Heart right ventricle (tissue), 16 donors: ENCODE measurements around the gene RIMBP2. TPM values are rescaled to one million over a fixed set of nuclear protein-coding genes. Genes with fewer than 3 reads are reported as not detected.

Experiments used
- ATAC-seq, 8 donors: fragments of 200-7000 bp; cut with Tn5 transposase; one replicate each; pipeline ENCODE4 v1.9.1; 2020; ENCODE audit warnings: mild to moderate bottlenecking in 8 of 8, moderate library complexity in 8 of 8, moderate number of reproducible peaks in 1 of 8
- DNase-seq, 2 donors: peaks; one replicate each; pipeline ENCODE4 v3.0.0-alpha.2; 2020
- H3K27ac ChIP-seq, 10 donors: fragments of 200-600 bp; sonication (generic) in 2 of 10; one replicate each; pipeline versions ENCODE4 v1.5.0 to v1.8.0; 2020 to 2022; ENCODE audit warnings: mild to moderate bottlenecking in 3 of 10
- H3K27me3 ChIP-seq, 7 donors: fragments of 200-600 bp; one replicate each; pipeline ENCODE4 v1.8.0; 2021 to 2022; ENCODE audit warnings: mild to moderate bottlenecking in 2 of 7
- H3K36me3 ChIP-seq, 9 donors: fragments of 200-600 bp; sonication (generic) in 1 of 9; one replicate each; pipeline versions ENCODE4 v1.5.0 to v1.8.0; 2020 to 2022; ENCODE audit warnings: mild to moderate bottlenecking in 2 of 9
- H3K4me1 ChIP-seq, 9 donors: fragments of 200-600 bp; sonication (generic) in 1 of 9; one replicate each; pipeline versions ENCODE4 v1.5.0 to v1.8.0; 2020 to 2022; ENCODE audit warnings: mild to moderate bottlenecking in 4 of 9
- H3K4me3 ChIP-seq, 10 donors: fragments of 200-600 bp; sonication (generic) in 2 of 10; one replicate each; pipeline versions ENCODE4 v1.5.0 to v1.8.0; 2020 to 2022; ENCODE audit warnings: mild to moderate bottlenecking in 7 of 10, moderate library complexity in 2 of 10
- H3K9me3 ChIP-seq, 11 donors: fragments of 200-600 bp in 10 of 11; sonication (generic) in 2 of 11; one replicate each; pipeline versions ENCODE4 v1.5.0 to v1.8.0; 2013 to 2022; ENCODE audit warnings: mild to moderate bottlenecking in 2 of 11, control low read depth in 1 of 11, moderate library complexity in 1 of 11
- WGBS, 2 donors: extraction: QIAGEN DNeasy Blood & Tissue Kit; methylation state at CpG; one replicate each; pipeline ENCODE4 v1.1.7; 2013; ENCODE audit warnings: inconsistent platforms in 1 of 2; 5-methylcytosine and 5-hydroxymethylcytosine counted together
- intact Hi-C, 10 donors: fragments of 100-400 bp; cut with DNase I; formaldehyde crosslinking; loops; one replicate each; pipeline versions ENCODE4 v1.11.1 to v1.14.2; 2022
- polyA plus RNA-seq, 2 donors: library from polyadenylated mRNA; stranded (reverse); fragments of 200-250 nt; gene quantifications; one replicate each; pipeline ENCODE4 v1.2.3, GENCODE V29; 2013
- total RNA-seq, 10 donors: library from RNA; stranded (reverse); fragmentation: NEBNext Ultra II Directional in 3 of 10; extraction: Animal tissue kit (Norgen Biotek cat#: 25700) in 3 of 10; gene quantifications; one replicate each; pipeline versions ENCODE4 v1.2.1 to v1.2.4, GENCODE V29; 2021 to 2023
- TF ChIP-seq, protein P1 (sequence below), 9 donors: fragments of 200-600 bp; sonication (generic) in 2 of 9; IDR thresholded peaks; one replicate each; pipeline versions ENCODE4 v1.5.0 to v1.8.0; 2021 to 2022; ENCODE audit warnings: antibody characterized with exemption in 9 of 9, mild to moderate bottlenecking in 5 of 9, moderate library complexity in 1 of 9
- donor health status: Arrhythmogenic right ventricular cardiomyopathy.
- donor health status: ischemic (EF 13 %, LVEDD 7.1; RV severe dilation, severe dysfunction).
- donor health status: healthy with polysubstance abuse.
- donor health status: DM: no; HTN: yes; CAD: no.
- donor health status: DM: no; HTN: no; CAD: no.
- donor health status: ischemic (EF 25% LVEDD 6.9; RV normal size, moderate dysfunction).
- donor health status: ischemic (EF 25% LVEDD 5.7; RV mildly dilated, moderate dysfunction).
- donor health status: healthy.
- donor health status: DM: yes; HTN: yes; CAD: no.
- donor health status: Ischemic cardiomyopathy.
- donor health status: ischemic (EF 35%, LVEDD 5.7; RV mildly dilated, moderate dysfunction).
- donor health status: nonischemic (EF 11% LVEDD 7.7; RV severe dilation, severe dysfunction).
- donor health status: DM: yes; HTN: yes; CAD: no.
- donor health status: PGD.
- donor health status: ischemic (EF 29% LVEDD 5.4; RV normal size, mild dysfunction).
- donor health status: nonischemic (EF 23%, LVEDD 6.1; RV moderate dilation, normal function).

RIMBP2 gene
- total and polyA plus RNA-seq, 12 donors: 0.01 to 0.17 (median 0.05) TPM; not detected in 9

DNA sequence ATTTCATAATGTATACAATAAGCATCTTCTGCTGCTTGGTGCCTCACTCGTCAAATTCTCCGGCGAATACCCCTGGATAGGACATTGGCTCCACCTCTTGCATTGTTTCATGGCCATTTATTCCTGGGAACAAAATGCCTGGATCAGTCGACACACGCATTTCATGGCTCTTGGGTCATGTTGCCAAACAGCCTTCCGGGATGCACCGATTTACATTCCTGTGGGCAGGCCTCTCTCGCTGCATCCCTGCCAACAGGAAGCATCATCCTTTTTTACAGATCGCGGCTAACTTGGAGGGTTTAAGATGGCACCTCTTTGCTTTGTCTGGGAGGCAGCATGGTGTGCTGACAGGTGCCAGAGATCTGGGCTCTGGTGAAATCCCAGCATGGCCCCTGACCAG is 32.7 kb upstream of the RIMBP2 start:
- TF ChIP-seq, protein P1, sequence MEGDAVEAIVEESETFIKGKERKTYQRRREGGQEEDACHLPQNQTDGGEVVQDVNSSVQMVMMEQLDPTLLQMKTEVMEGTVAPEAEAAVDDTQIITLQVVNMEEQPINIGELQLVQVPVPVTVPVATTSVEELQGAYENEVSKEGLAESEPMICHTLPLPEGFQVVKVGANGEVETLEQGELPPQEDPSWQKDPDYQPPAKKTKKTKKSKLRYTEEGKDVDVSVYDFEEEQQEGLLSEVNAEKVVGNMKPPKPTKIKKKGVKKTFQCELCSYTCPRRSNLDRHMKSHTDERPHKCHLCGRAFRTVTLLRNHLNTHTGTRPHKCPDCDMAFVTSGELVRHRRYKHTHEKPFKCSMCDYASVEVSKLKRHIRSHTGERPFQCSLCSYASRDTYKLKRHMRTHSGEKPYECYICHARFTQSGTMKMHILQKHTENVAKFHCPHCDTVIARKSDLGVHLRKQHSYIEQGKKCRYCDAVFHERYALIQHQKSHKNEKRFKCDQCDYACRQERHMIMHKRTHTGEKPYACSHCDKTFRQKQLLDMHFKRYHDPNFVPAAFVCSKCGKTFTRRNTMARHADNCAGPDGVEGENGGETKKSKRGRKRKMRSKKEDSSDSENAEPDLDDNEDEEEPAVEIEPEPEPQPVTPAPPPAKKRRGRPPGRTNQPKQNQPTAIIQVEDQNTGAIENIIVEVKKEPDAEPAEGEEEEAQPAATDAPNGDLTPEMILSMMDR (IDR thresholded peaks at IDR 0.05): no peak
- peaks cover 0 to 4% (median 0%) of the 10 kb centered on the region in 9 donors for H3K4me1 ChIP-seq
- H3K36me3 ChIP-seq: no peaks in the 10 kb centered on the region
- ATAC-seq: no peak
- peaks cover 0 to 4% (median 0%) of the 10 kb centered on the region in 11 donors for H3K9me3 ChIP-seq
- no peak overlapping the region for H3K4me3 ChIP-seq
- no peak for DNase-seq
- intact Hi-C loops: loop anchor here (1.0 to 10.0 kb wide), 7 partner anchors 346 to 704 kb away; no protein-coding TSS in a partner anchor
- 54 to 57% methylated on average over 10 of the region's 10 CpGs for WGBS, 2 donors
- no peak overlapping the region for H3K27ac ChIP-seq
- peaks cover 0 to 68% (median 30%) of the 10 kb centered on the region in 7 donors for H3K27me3 ChIP-seq

DNA sequence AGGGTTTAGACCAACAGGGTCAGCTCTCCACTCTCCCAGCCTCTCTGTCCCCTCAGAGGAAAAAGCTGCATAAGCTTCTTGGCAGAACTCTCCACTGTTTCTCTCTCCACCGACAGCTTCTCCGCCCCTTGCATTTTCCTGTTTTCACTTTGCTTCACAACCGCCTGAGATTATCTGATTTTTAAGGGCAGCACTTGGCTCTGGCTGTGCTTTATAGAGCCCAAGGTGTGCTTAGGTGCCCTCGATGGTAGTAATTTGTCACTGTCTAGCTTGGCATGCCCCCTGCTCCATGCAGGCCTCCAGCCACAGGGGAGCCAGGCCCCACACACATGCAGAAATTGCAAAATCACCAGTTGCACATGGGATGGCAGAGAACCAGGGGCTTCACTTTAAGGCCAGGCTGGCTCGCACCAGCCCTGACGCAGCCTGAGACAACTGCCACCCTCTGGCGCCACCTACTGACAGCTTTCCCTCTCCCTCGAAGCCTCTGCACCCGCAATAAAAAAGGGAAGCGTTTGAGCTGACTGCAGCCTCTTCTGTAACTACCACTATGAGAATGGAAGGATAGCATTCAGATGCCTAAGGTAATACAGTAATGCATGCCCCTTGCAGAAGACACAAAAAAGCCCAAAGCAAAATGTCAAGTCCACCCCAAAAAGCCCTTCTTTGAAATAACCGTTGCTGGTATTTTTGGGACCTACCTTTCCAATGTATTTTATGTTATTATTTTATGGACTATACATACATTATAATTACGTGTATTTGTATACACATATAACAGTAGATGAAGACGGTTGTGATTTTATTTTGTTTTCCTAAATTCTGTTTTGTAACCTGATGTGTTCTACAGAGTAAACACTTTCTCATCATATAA is 32.0 kb upstream of the RIMBP2 start:
- TF ChIP-seq, protein P1 (IDR thresholded peaks at IDR 0.05): peak; percentile 67 to 88 (median 85)
- peak; percentile 75 to 79 for DNase-seq
- Histone ChIP-seq H3K9me3 (peaks cover 0 to 8% (median 0%) of the 10 kb centered on the region in 11 donors), H3K4me1 (peaks cover 0 to 4% (median 0%) of the 10 kb centered on the region in 9 donors), H3K4me3 (no peak overlapping the region), H3K27ac (no peak overlapping the region), H3K36me3 (no peaks in the 10 kb centered on the region), H3K27me3 (peaks cover 0 to 61% (median 30%) of the 10 kb centered on the region in 7 donors)
- WGBS, 2 donors: 10 to 12% methylated on average over 13 of the region's 13 CpGs
- intact Hi-C loops: loop anchor here (1.0 to 10.0 kb wide), 7 partner anchors 345 to 703 kb away; no protein-coding TSS in a partner anchor
- peak; percentile 79 to 95 (median 85) for ATAC-seq

DNA sequence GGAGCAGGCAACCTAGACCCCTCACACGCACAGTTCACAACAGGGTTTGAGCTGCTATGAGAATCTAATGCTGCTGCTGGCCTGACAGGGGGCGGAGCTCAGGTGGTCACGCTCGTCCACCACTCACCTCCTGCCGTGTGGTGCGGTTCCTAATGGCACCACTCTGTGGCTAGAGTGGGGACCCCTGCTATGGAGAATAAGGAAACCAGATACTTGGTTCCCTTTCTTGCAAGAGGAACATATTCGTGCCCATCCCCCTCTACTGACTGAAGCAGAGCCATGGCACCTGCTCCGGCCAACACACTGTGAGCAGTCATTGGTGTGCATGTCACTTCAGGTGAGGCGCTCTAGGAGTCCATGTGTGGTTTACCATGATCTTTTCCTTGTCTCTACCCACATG is 30.4 kb upstream of the RIMBP2 start:
- H3K4me1 ChIP-seq: peaks cover 0 to 4% (median 0%) of the 10 kb centered on the region in 9 donors
- no peak for DNase-seq
- H3K4me3 ChIP-seq: no peak overlapping the region
- H3K27me3 ChIP-seq: peaks cover 0 to 54% (median 24%) of the 10 kb centered on the region in 7 donors
- intact Hi-C loops: loop anchor here in 7 of 10 donors (5.0 to 10.0 kb wide), 3 partner anchors 344 to 702 kb away; no protein-coding TSS in a partner anchor
- no peaks in the 10 kb centered on the region for H3K36me3 ChIP-seq
- no peak for ATAC-seq
- H3K27ac ChIP-seq: no peak overlapping the region
- TF ChIP-seq, protein P1 (IDR thresholded peaks at IDR 0.05): no peak
- WGBS, 2 donors: 61 to 66% methylated on average over 9 of the region's 9 CpGs
- H3K9me3 ChIP-seq: peaks cover 0 to 8% (median 0%) of the 10 kb centered on the region in 11 donors

DNA sequence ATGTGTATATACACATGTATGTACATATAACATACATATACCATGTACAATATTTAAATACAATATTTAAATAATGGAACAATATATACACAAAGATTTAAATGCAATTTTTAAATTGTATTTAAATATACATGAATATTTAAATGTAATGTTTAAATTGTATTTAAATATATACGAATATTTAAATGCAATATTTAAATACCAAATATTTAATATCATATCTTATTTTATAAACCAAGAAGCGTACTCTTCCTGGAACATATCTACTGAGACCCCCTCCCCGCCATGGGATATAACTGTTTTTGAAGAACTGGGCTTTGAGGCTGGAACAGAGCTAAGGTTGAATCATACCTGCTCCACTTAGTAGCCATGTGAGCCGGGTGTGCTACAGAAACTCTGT is 29.8 kb upstream of the RIMBP2 start:
- DNase-seq: no peak
- intact Hi-C loops: loop anchor here in 7 of 10 donors (5.0 to 10.0 kb wide), 3 partner anchors 344 to 701 kb away; no protein-coding TSS in a partner anchor
- no peak overlapping the region for H3K27ac ChIP-seq
- peaks cover 0 to 8% (median 0%) of the 10 kb centered on the region in 11 donors for H3K9me3 ChIP-seq
- peaks cover 0 to 49% (median 23%) of the 10 kb centered on the region in 7 donors for H3K27me3 ChIP-seq
- no peak for ATAC-seq
- no peak overlapping the region for H3K4me3 ChIP-seq
- TF ChIP-seq, protein P1 (IDR thresholded peaks at IDR 0.05): no peak
- WGBS, 2 donors: 80 to 91% methylated on average over 4 of the region's 4 CpGs
- no peaks in the 10 kb centered on the region for H3K36me3 ChIP-seq
- peaks cover 0 to 4% (median 0%) of the 10 kb centered on the region in 9 donors for H3K4me1 ChIP-seq
